ENCODE data around the gene ARHGAP24.

The ARHGAP24 gene

GRCh38 chr4:85942107-85942506 is 467.2 kb downstream of the ARHGAP24 start:
- no peak overlapping the region for H3K4me3 ChIP-seq (ENCODE audit: low read depth, low read length)
- TF ChIP-seq, protein P1, sequence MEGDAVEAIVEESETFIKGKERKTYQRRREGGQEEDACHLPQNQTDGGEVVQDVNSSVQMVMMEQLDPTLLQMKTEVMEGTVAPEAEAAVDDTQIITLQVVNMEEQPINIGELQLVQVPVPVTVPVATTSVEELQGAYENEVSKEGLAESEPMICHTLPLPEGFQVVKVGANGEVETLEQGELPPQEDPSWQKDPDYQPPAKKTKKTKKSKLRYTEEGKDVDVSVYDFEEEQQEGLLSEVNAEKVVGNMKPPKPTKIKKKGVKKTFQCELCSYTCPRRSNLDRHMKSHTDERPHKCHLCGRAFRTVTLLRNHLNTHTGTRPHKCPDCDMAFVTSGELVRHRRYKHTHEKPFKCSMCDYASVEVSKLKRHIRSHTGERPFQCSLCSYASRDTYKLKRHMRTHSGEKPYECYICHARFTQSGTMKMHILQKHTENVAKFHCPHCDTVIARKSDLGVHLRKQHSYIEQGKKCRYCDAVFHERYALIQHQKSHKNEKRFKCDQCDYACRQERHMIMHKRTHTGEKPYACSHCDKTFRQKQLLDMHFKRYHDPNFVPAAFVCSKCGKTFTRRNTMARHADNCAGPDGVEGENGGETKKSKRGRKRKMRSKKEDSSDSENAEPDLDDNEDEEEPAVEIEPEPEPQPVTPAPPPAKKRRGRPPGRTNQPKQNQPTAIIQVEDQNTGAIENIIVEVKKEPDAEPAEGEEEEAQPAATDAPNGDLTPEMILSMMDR (IDR thresholded peaks at IDR 0.05; ENCODE audit: borderline replicate concordance, insufficient read depth, low read depth, low read length) = no peak

- TF ChIP-seq, protein P1 (IDR thresholded peaks at IDR 0.05; ENCODE audit: borderline replicate concordance, insufficient read depth, low read depth, low read length) = no peak
- no peak overlapping the region for H3K4me3 ChIP-seq (ENCODE audit: low read depth, low read length)
These were observed 471.9 kb downstream of the ARHGAP24 start for GRCh38 chr4:85946821-85947220.

DNA sequence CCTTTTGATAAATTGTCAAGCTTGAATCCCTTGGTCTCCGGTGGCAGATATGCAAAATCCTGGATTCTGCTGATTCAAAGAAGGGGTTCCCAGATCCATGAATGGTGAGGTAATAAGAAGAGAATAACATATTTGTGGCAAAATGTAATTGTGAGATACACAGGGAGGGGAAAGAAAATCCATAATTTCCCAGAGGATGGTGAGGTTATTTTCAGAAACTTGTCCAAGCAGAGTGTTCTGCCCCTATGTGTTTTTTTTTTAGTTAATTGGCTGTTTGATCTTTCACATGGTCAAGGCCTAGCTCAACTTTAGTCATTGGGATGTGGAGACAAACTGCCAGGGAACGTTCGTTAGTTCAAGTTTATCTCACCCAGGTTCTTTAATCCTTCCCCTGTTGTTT is 476.1 kb downstream of the ARHGAP24 start:
- TF ChIP-seq, protein P1 (IDR thresholded peaks at IDR 0.05; ENCODE audit: borderline replicate concordance, insufficient read depth, low read depth, low read length) = no peak

GRCh38 chr4:85952528-85952927 is 477.6 kb downstream of the ARHGAP24 start:
- TF ChIP-seq, protein P1 (IDR thresholded peaks at IDR 0.05; ENCODE audit: borderline replicate concordance, insufficient read depth, low read depth, low read length) = no peak
- no peak overlapping the region for H3K4me3 ChIP-seq (ENCODE audit: low read depth, low read length)

More for the DNA sequence above, 476.1 kb downstream of the ARHGAP24 start:
- H3K4me3 ChIP-seq (ENCODE audit: low read depth, low read length) = no peak overlapping the region

- no peak overlapping the region for H3K4me3 ChIP-seq (ENCODE audit: low read depth, low read length)
- TF ChIP-seq, protein P1 (IDR thresholded peaks at IDR 0.05; ENCODE audit: borderline replicate concordance, insufficient read depth, low read depth, low read length) = no peak
These were observed 478.2 kb downstream of the ARHGAP24 start for GRCh38 chr4:85952972-85953650.

DNA sequence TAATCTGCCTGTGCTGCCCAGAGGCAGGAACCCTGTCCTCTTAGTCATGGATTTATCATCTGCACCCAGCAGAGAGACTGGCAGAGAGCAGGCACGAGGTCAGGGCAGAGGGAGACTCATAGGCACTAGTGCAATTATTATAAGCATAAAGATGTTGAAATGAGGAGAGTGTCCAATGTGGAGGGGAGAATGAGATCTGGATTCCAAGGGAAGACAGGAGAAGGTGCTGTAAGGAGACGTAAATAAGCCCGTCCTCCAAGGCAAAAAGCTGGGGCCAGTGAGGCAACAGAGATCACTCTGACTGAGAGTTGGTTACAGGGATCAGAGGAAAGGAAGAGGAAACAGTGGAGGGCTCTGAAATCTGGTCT is 478.7 kb downstream of the ARHGAP24 start:
- TF ChIP-seq, protein P1 (IDR thresholded peaks at IDR 0.05; ENCODE audit: borderline replicate concordance, insufficient read depth, low read depth, low read length) = no peak
- H3K4me3 ChIP-seq (ENCODE audit: low read depth, low read length) = no peak overlapping the region

- H3K4me3 ChIP-seq (ENCODE audit: low read depth, low read length) = no peak overlapping the region
- TF ChIP-seq, protein P1 (IDR thresholded peaks at IDR 0.05; ENCODE audit: borderline replicate concordance, insufficient read depth, low read depth, low read length) = no peak
These were observed 480.8 kb downstream of the ARHGAP24 start for GRCh38 chr4:85955620-85956292.
